Stimulated activated naive CD4-positive, alpha-beta T cell (primary cell): ENCODE results near the gene C16orf74.

ENCODE experiments used
- DNase-seq, 6 experiments: peaks; one replicate each; lab custom pipeline; 2025; lab: John Stamatoyannopoulos, UW

The C16orf74 gene

GRCh38 chr16:85749771-85750145, 1.1 kb downstream of the C16orf74 start:
- DNase-seq = no peak

DNA sequence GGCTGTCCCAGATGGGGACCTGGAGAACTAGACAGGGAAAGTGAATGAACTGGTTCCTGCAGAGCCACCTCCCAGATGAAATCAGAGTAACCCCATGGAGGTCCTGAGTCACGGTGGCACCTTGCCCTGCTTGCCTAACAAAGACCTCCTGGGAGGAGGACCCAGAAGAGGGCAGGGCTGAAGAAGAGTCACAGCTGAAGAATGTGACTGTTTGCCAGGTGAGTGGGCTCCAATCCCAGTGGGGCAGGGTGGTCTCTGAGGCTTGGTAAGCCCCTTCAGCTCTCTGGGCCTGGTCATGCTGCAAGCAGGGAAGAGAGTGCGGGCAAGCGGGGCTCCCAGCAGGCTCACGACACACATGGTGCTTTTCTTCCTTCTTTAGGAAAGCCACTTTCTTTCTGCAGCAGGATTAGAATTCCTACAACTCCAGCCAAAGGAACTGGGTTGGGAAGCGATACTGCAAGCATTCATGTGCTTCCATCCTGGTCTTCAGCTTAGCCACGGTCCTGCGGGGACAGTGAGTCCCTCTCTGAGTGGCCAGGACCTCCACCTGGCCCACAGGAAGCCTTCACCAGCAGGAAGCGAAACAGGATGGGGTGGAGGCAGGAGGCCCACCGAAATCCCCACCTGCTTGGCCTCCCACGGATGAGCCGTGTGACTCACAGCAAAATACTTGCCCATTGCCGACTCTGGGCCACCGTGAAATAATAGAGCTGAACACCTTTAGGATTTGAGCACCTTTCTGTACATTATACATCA, 4.3 kb downstream of the C16orf74 start:
- no peak for DNase-seq

DNA sequence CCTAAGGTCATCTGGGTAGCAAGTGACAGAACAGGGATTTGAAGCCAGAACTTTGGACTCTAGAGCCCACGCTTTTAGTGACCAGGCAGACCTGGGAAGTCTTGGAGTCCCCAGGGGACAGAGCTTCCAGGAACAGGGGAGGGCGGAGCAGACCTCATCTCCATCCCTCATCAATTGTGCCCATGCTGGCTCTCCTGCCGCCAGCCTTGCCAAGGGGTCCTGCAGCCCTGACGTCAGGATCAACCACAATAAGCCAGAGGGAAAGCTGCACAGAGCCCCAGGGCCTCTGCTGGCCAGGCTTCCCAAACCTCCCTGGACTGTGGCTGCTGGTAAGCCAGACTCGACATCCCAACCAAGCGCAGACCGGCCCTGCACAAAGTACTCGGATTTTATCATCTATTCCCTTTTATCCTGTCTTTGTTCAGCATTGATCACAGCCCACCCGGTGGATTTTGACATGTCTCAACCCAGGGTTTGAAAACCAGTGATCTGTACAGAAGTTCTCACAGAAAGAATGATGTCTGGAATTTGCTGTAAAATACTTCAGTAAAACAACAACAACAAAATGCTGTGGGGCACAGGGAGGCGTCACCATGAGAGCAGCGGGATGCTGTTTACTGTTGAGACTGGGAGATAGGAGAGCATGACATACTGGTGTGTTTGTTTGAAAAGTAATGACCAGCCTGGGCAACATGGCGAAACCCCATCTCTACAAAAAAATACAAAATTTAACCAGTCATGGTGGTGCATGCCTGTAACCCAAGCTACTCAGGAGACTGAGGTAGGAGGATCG, 11.8 kb downstream of the C16orf74 start:
- no peak for DNase-seq

- no peak for DNase-seq
Observed at GRCh38 chr16:85736921-85737320, 14.0 kb downstream of the C16orf74 start.

- no peak for DNase-seq
Observed at GRCh38 chr16:85735946-85736345, 14.9 kb downstream of the C16orf74 start.

- peak; percentile 3 to 72 (median 46) for DNase-seq
Observed at GRCh38 chr16:85735225-85735635, 15.7 kb downstream of the C16orf74 start.

DNA sequence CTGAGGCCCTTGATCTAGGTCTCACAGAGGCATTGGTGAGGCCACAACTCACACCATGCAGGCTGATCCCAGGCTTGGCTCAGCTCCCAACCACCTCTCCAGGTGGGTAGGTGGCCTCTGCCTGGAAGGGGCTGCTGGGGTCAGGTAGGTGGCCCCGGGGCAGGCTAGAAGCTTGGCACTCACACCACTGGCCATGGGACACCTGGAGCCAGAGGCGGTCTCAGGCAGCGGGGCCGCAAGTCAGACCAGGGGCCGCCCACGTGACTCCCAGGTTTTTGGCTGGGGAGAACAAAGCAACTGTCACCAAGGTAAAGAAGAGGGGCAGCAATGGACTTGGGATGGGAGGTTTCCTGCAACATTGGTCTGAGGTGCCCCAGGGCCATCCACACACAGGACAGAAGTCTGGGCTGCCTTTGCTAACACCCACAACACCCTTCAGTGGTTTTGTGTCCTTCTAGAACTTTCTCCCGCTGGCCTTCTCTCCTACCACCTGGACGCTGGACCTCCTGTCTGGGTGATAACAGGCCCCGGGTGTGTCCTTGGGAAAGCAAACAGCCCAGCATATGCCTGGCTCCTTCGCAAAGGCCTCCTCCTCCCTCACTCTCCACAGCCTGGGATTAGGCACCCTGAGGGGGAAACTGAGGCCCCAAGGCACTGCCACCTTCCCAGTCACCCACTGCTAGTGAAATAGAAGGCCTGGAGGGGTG, 16.4 kb downstream of the C16orf74 start:
- no peak for DNase-seq

DNA sequence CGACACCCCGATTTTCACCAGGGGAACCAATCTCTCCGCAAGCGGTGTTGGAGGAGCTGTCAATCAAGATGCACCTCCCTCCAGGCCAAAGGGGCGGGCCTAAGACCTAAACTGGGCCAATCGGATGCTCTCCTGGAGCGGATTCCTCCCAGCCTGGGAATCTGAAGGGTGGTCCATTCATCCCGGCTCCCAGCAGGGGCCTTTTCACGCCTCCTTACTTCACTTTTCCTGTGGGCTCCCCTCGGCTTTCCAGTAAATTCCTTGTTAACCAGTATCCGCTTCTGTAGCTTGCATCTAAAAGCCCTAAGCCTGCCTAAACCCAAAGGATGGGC, 17.1 kb downstream of the C16orf74 start:
- DNase-seq = no peak

GRCh38 chr16:85733155-85733838, 17.6 kb downstream of the C16orf74 start:
- no peak for DNase-seq

- no peak for DNase-seq
Observed at GRCh38 chr16:85731179-85731578, 19.7 kb downstream of the C16orf74 start.

- DNase-seq = no peak
Observed at GRCh38 chr16:85730186-85730465, 20.8 kb downstream of the C16orf74 start.

GRCh38 chr16:85729452-85730185, 21.3 kb downstream of the C16orf74 start:
- DNase-seq = no peak

GRCh38 chr16:85728879-85729278, 22.0 kb downstream of the C16orf74 start:
- DNase-seq = no peak

- no peak for DNase-seq
Observed at GRCh38 chr16:85724936-85725335, 26.0 kb downstream of the C16orf74 start.

GRCh38 chr16:85724126-85724879, 26.6 kb downstream of the C16orf74 start:
- DNase-seq = no peak

- DNase-seq = no peak
Observed at GRCh38 chr16:85722128-85722893, 28.6 kb downstream of the C16orf74 start.

GRCh38 chr16:85720302-85720637, 30.6 kb downstream of the C16orf74 start:
- no peak for DNase-seq

DNA sequence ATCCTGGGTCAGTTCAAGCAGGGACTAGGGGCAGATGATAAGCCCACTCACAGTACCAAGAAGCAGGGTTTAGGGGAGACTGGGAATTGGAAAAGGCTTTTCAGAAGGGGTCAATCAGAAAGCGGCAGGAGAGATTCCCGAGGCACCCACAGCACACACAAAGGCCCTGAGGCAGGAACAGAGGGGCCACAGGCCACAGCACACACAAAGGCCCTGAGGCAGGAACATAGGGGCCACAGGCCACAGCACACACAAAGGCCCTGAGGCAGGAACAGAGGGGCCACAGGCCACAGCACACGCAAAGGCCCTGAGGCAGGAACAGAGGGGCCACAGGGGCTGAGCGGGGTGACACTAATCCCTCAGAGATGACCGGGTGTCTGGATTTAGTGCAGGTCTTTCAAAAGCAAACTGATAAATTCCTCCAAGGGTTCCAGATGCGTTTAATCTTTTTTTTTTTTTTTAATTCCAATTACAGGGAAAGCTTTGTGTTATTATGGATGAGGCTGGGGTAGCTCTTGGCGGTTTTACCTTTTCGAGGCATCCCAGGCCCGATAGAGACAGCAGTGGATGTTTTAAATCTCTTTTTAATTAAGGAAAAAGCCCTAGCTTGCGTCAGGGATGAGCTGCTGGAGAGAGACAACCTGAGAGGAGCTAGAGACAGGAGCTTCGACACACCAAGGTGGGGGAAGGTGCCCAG, 31.1 kb downstream of the C16orf74 start:
- no peak for DNase-seq

GRCh38 chr16:85718682-85719081, 32.2 kb downstream of the C16orf74 start:
- no peak for DNase-seq

GRCh38 chr16:85718153-85718477, 32.8 kb downstream of the C16orf74 start:
- DNase-seq = no peak
